ENCODE results near the gene EEFSEC.

EEFSEC gene

GRCh38 chr3:128198313-128198712 is 45.0 kb downstream of the EEFSEC start:
- no peaks in the 10 kb centered on the region for H3K27me3 ChIP-seq (ENCODE audit: control insufficient read depth in 3 of 3, insufficient read depth in 3 of 3, low read depth in 1 of 3, low read length in 3 of 3)
- no peak overlapping the region for H2BK5ac ChIP-seq (ENCODE audit: low read length)
- H3K23ac ChIP-seq (ENCODE audit: low read depth, low read length, poor library complexity): no peak overlapping the region
- no peak overlapping the region for H2BK120ac ChIP-seq (ENCODE audit: low read depth, low read length)
- H3K4me3 ChIP-seq (ENCODE audit: low read length in 2 of 2): no peak overlapping the region
- WGBS, 2 donors (ENCODE audit: extremely low coverage in 2 of 2, insufficient read length in 2 of 2, insufficient replicate concordance in 1 of 2): no CpG with 5 or more reads among the region's 1 CpG
- H3K36me3 ChIP-seq (replicated peaks in 1 of 2; ENCODE audit: control insufficient read depth in 2 of 2, insufficient read depth in 2 of 2, low read length in 2 of 2): no peaks in the 10 kb centered on the region
- H4K8ac ChIP-seq (ENCODE audit: low read depth, low read length): no peak overlapping the region
- H3K27ac ChIP-seq (replicated peaks; ENCODE audit: low read length): no peak overlapping the region
- no peak overlapping the region for H2AFZ ChIP-seq (ENCODE audit: low read length)
- H2BK12ac ChIP-seq (ENCODE audit: low read length): no peak overlapping the region
- no peak overlapping the region for H2AK5ac ChIP-seq (ENCODE audit: low read depth, low read length)
- no peak overlapping the region for H2BK15ac ChIP-seq (ENCODE audit: low read length)
- H3K79me1 ChIP-seq (ENCODE audit: low read depth, low read length): no peaks in the 10 kb centered on the region
- no peak for DNase-seq (ENCODE audit: low spot score)
- H3K4me2 ChIP-seq (ENCODE audit: insufficient read depth, low read length, poor library complexity, severe bottlenecking): no peak overlapping the region
- H3K9me3 ChIP-seq (replicated peaks in 1 of 2; ENCODE audit: control insufficient read depth in 2 of 2, insufficient read depth in 1 of 2, low read depth in 1 of 2, low read length in 2 of 2): peaks cover 0 to 4% of the 10 kb centered on the region in 2 donors
- peaks cover 7 to 35% of the 10 kb centered on the region in 2 donors for H3K4me1 ChIP-seq (ENCODE audit: control insufficient read depth in 2 of 2, insufficient read depth in 1 of 2, low read depth in 1 of 2, low read length in 2 of 2)
- no peak overlapping the region for H3K14ac ChIP-seq (ENCODE audit: low read length)
- no peak overlapping the region for H3K4ac ChIP-seq (ENCODE audit: low read length)
- H4K91ac ChIP-seq (ENCODE audit: low read depth, low read length, poor library complexity): no peak overlapping the region
- H3K18ac ChIP-seq (ENCODE audit: low read length): no peak overlapping the region
- no peak overlapping the region for H3K9ac ChIP-seq (ENCODE audit: low read depth, low read length, poor library complexity)

GRCh38 chr3:128199110-128199509 is 45.8 kb downstream of the EEFSEC start:
- Histone ChIP-seq H2BK12ac (ENCODE audit: low read length) (no peak overlapping the region), H2BK120ac (ENCODE audit: low read depth, low read length) (no peak overlapping the region), H3K27me3 (ENCODE audit: control insufficient read depth in 3 of 3, insufficient read depth in 3 of 3, low read depth in 1 of 3, low read length in 3 of 3) (no peaks in the 10 kb centered on the region), H3K9ac (ENCODE audit: low read depth, low read length, poor library complexity) (no peak overlapping the region), H3K4me2 (ENCODE audit: insufficient read depth, low read length, poor library complexity, severe bottlenecking) (no peak overlapping the region), H3K4me1 (ENCODE audit: control insufficient read depth in 2 of 2, insufficient read depth in 1 of 2, low read depth in 1 of 2, low read length in 2 of 2) (peaks cover 7 to 34% of the 10 kb centered on the region in 2 donors), H3K79me1 (ENCODE audit: low read depth, low read length) (no peaks in the 10 kb centered on the region), H3K23ac (ENCODE audit: low read depth, low read length, poor library complexity) (no peak overlapping the region), H3K27ac (replicated peaks; ENCODE audit: low read length) (no peak overlapping the region), H2AK5ac (ENCODE audit: low read depth, low read length) (no peak overlapping the region), H3K9me3 (replicated peaks in 1 of 2; ENCODE audit: control insufficient read depth in 2 of 2, insufficient read depth in 1 of 2, low read depth in 1 of 2, low read length in 2 of 2) (peaks cover 0 to 4% of the 10 kb centered on the region in 2 donors), H2BK5ac (ENCODE audit: low read length) (no peak overlapping the region), H2BK15ac (ENCODE audit: low read length) (no peak overlapping the region), H4K8ac (ENCODE audit: low read depth, low read length) (no peak overlapping the region), H3K36me3 (replicated peaks in 1 of 2; ENCODE audit: control insufficient read depth in 2 of 2, insufficient read depth in 2 of 2, low read length in 2 of 2) (no peaks in the 10 kb centered on the region), H3K4ac (ENCODE audit: low read length) (no peak overlapping the region), H4K91ac (ENCODE audit: low read depth, low read length, poor library complexity) (no peak overlapping the region), H3K14ac (ENCODE audit: low read length) (no peak overlapping the region), H2AFZ (ENCODE audit: low read length) (no peak overlapping the region), H3K4me3 (ENCODE audit: low read length in 2 of 2) (no peak overlapping the region), H3K18ac (ENCODE audit: low read length) (no peak overlapping the region)
- DNase-seq (ENCODE audit: low spot score): no peak
- no CpG with 5 or more reads among the region's 1 CpG for WGBS, 2 donors (ENCODE audit: extremely low coverage in 2 of 2, insufficient read length in 2 of 2, insufficient replicate concordance in 1 of 2)

GRCh38 chr3:128201158-128201755 is 48.0 kb downstream of the EEFSEC start:
- Histone ChIP-seq H3K9ac (ENCODE audit: low read depth, low read length, poor library complexity) (no peak overlapping the region), H3K4me3 (ENCODE audit: low read length in 2 of 2) (no peak overlapping the region), H2BK120ac (ENCODE audit: low read depth, low read length) (no peak overlapping the region), H3K36me3 (replicated peaks in 1 of 2; ENCODE audit: control insufficient read depth in 2 of 2, insufficient read depth in 2 of 2, low read length in 2 of 2) (no peaks in the 10 kb centered on the region), H3K27me3 (ENCODE audit: control insufficient read depth in 3 of 3, insufficient read depth in 3 of 3, low read depth in 1 of 3, low read length in 3 of 3) (no peaks in the 10 kb centered on the region), H2AK5ac (ENCODE audit: low read depth, low read length) (no peak overlapping the region), H4K91ac (ENCODE audit: low read depth, low read length, poor library complexity) (no peak overlapping the region), H3K18ac (ENCODE audit: low read length) (no peak overlapping the region), H3K79me1 (ENCODE audit: low read depth, low read length) (no peaks in the 10 kb centered on the region), H4K8ac (ENCODE audit: low read depth, low read length) (no peak overlapping the region), H3K23ac (ENCODE audit: low read depth, low read length, poor library complexity) (no peak overlapping the region), H2BK5ac (ENCODE audit: low read length) (no peak overlapping the region), H2AFZ (ENCODE audit: low read length) (no peak overlapping the region), H3K27ac (replicated peaks; ENCODE audit: low read length) (no peak overlapping the region), H3K14ac (ENCODE audit: low read length) (no peak overlapping the region), H3K9me3 (replicated peaks in 1 of 2; ENCODE audit: control insufficient read depth in 2 of 2, insufficient read depth in 1 of 2, low read depth in 1 of 2, low read length in 2 of 2) (peaks cover 0 to 4% of the 10 kb centered on the region in 2 donors), H3K4me1 (ENCODE audit: control insufficient read depth in 2 of 2, insufficient read depth in 1 of 2, low read depth in 1 of 2, low read length in 2 of 2) (peaks cover 5 to 19% of the 10 kb centered on the region in 2 donors), H3K4me2 (ENCODE audit: insufficient read depth, low read length, poor library complexity, severe bottlenecking) (no peak overlapping the region), H2BK12ac (ENCODE audit: low read length) (no peak overlapping the region), H2BK15ac (ENCODE audit: low read length) (no peak overlapping the region), H3K4ac (ENCODE audit: low read length) (no peak overlapping the region)
- no CpG with 5 or more reads among the region's 1 CpG for whole genome bisulfite sequencing, 2 donors (ENCODE audit: extremely low coverage in 2 of 2, insufficient read length in 2 of 2, insufficient replicate concordance in 1 of 2)
- no peak for DNase-seq (ENCODE audit: low spot score)

GRCh38 chr3:128203169-128203568 is 49.9 kb downstream of the EEFSEC start:
- Histone ChIP-seq H3K27me3 (ENCODE audit: control insufficient read depth in 3 of 3, insufficient read depth in 3 of 3, low read depth in 1 of 3, low read length in 3 of 3) (no peaks in the 10 kb centered on the region), H3K27ac (replicated peaks; ENCODE audit: low read length) (no peak overlapping the region), H2BK5ac (ENCODE audit: low read length) (no peak overlapping the region), H3K4ac (ENCODE audit: low read length) (no peak overlapping the region), H3K36me3 (replicated peaks in 1 of 2; ENCODE audit: control insufficient read depth in 2 of 2, insufficient read depth in 2 of 2, low read length in 2 of 2) (no peaks in the 10 kb centered on the region), H3K4me3 (ENCODE audit: low read length in 2 of 2) (no peak overlapping the region), H2AFZ (ENCODE audit: low read length) (no peak overlapping the region), H3K14ac (ENCODE audit: low read length) (no peak overlapping the region), H3K4me1 (ENCODE audit: control insufficient read depth in 2 of 2, insufficient read depth in 1 of 2, low read depth in 1 of 2, low read length in 2 of 2) (peaks cover 3 to 4% of the 10 kb centered on the region in 2 donors), H2BK120ac (ENCODE audit: low read depth, low read length) (no peak overlapping the region), H2BK12ac (ENCODE audit: low read length) (no peak overlapping the region), H4K8ac (ENCODE audit: low read depth, low read length) (no peak overlapping the region), H3K9me3 (replicated peaks in 1 of 2; ENCODE audit: control insufficient read depth in 2 of 2, insufficient read depth in 1 of 2, low read depth in 1 of 2, low read length in 2 of 2) (peaks cover 0 to 4% of the 10 kb centered on the region in 2 donors), H3K4me2 (ENCODE audit: insufficient read depth, low read length, poor library complexity, severe bottlenecking) (no peak overlapping the region), H3K23ac (ENCODE audit: low read depth, low read length, poor library complexity) (no peak overlapping the region), H2BK15ac (ENCODE audit: low read length) (no peak overlapping the region), H3K79me1 (ENCODE audit: low read depth, low read length) (no peaks in the 10 kb centered on the region), H3K18ac (ENCODE audit: low read length) (no peak overlapping the region), H2AK5ac (ENCODE audit: low read depth, low read length) (no peak overlapping the region), H4K91ac (ENCODE audit: low read depth, low read length, poor library complexity) (no peak overlapping the region), H3K9ac (ENCODE audit: low read depth, low read length, poor library complexity) (no peak overlapping the region)
- no peak for DNase-seq (ENCODE audit: low spot score)
- WGBS, 2 donors (ENCODE audit: extremely low coverage in 2 of 2, insufficient read length in 2 of 2, insufficient replicate concordance in 1 of 2): no CpG with 5 or more reads among the region's 3 CpGs
